Stimulated activated CD4-positive, alpha-beta T cell treated with anti-CD3 and anti-CD28 coated beads, Interleukin-2, amount 100 ng/mL, for 24 hours (primary cell): Measurements from ENCODE around the gene LRIT2.
A peak's percentile ranks its signal among the peaks of the same experiment; 100 is the strongest.

ENCODE experiments used
- DNase-seq, 2 donors: peaks; one replicate each; pipeline ENCODE4 v3.0.0-alpha.2; 2020

The LRIT2 gene

GRCh38 chr10:84241185-84241790 is 15.9 kb upstream of the LRIT2 start, which contains the start of gene LRIT1:
Gene LRIT1 (minus strand): TSS chr10:84241546. CDS start chr10:84241439, 107 bp downstream.
- no peak for DNase-seq

DNA sequence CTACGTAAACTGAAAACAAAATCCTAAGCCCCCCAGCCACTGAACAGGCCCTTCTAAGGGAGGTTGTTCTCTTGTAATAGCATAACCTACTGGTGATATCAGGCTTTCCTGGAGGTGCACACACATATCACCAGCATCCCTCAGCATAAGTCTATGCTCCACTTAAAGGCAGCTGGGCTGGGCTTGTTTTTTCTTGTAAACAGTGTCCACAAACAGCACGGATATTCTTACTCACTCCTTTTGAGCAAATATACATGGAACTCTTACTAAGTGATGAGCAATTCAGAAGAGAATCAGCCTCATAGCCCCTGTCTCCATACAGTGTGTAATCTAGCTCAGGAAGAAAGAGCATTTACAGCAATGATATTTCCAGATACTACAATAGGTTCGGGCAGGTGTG is 13.6 kb upstream of the LRIT2 start:
- DNase-seq: no peak

DNA sequence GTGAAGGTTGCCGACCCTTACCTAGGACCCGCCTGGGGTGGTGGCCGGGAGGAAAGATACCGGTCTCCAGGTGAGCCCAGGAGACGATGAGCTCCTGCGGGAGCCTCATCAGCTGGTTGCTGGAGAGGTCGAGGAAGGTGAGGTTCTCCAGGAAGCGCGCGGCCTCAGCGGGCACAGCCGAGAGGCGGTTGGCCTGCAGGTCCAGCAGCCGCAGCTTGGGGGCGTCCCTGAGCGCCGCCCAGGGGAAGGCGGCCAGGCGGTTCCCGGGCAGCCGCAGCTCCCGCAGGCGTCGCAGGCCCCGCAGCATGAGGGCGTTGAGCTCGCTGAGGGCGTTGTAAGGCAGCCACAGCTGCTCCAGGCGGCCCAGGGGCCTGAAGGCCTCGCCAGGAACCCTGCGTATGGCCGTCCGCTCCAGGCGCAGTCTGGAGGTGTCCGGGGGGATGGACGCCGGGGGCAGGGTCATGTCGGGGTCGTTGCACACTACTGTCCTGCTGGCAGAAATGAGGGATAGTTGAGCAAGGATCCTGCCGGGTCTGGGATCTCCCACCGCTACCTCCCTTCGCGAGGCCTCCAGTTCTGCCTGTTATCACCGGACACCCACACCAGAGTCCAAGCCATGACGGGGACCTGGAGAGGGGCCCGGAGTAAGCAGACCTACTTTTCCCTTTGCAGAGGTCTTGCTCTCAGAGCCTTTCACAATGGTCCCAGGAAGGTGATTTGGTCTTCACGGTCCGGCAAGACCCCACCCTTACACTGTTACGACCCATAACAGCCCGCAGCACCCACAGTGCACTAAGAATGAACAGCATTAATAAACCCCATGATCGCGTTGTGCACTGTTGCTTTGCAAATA is 12.1 kb upstream of the LRIT2 start:
- DNase-seq: peak in 1 of 2 donors; percentile 26

GRCh38 chr10:84236807-84237198 is 11.5 kb upstream of the LRIT2 start:
- DNase-seq: no peak

GRCh38 chr10:84235096-84235495 is 9.8 kb upstream of the LRIT2 start:
- DNase-seq: no peak

DNA sequence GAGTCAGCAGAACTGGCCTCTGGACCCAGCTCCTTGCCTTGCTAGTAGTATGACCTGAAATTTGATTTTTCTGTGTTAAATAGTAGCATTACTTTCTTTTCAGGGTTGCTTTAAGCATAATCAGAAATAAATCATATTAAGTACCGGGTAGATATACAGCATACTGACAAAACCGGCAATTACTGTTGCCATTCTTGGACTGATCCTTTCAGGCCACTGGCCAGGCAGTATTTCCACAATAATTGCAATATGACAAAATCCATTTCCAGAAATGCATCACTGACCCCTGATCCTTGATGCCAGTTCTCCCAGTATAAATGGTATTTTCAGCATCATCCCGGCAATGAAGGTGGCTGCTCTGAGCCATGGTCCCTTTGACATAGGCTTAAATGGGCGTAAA is 9.1 kb upstream of the LRIT2 start:
- DNase-seq: no peak

GRCh38 chr10:84233940-84234339 is 8.6 kb upstream of the LRIT2 start:
- no peak for DNase-seq

DNA sequence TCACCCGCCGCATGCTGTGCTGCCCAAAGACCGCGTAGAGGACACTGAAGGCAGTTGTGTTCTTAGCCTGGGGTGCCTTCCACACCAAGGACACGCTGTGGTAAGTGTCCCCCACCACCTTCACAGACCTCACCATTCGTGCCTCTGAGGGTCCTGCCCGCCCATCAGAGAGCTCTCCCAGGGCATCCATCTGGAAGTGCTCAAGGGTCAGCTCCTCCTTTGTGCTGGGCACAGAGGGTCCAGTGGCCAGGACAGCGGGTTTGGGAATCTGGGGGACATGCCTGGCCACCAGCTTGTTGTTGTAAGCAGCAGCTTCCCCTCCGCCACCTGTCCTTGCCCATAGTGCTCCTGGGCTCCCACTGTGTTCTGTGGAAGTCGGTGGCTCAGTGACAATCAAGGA is 7.0 kb upstream of the LRIT2 start:
- no peak for DNase-seq

DNA sequence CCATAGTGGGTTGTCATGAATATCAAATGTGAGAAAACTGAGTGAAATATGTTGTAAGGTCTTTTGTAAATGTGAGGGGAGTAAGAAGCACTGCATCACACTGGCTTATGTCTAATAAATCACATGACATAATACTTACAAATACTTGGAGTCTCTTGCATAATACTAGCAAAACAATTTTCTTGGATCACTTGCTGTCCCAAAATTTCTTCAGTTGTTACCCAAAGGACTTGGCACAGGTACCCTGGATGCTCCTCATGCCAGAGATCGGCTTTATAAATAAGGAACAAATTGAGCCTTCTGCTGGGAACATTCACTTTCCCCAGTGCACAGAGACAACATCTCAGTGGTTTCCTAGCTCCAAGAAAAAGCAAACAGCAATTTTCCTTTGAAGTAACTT is 5.0 kb upstream of the LRIT2 start:
- DNase-seq: no peak

- no peak for DNase-seq
Observed at GRCh38 chr10:84227810-84228209, 2.5 kb upstream of the LRIT2 start.

DNA sequence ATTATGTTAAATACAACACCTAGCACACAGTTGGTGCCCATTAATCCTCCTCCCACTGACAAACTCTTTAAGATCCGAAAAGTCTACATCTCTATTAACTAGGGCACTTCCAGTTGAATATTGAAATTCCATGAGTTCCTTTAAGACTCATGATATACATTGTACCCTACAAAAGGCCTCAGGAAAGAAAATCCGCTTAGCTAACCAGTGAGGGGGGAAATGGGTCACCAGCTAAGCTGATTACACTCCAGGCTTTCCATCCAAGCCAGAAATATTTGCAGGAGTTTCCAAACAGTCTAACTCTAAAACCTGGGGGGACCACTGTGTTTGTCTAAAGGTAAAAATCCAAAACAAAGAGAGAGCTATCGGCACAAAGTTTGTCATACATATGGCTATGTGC is 1.3 kb upstream of the LRIT2 start:
- no peak for DNase-seq

- DNase-seq: no peak
Observed at GRCh38 chr10:84224411-84225028, 824 bp downstream of the LRIT2 start.

DNA sequence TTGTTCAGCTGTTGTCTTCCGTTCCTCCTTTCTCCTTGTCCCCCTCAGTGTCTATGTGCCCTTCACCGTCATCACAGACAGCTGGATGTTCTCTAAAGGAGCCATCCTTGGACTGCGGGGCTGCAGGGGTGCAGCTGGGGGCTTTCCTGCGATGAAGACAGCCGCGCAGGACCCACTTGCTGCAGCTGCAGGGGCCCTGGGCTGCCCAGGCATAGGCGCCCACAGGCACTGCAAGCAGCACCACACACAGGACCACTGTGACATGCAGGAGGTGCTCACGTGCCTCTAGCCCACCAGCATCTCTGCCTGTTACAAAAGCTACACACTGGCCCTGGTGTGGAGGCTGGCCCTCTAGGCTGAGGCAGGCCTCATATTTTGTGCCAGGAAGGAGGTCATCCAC is 3.4 kb downstream of the LRIT2 start:
- DNase-seq: no peak

- no peak for DNase-seq
Observed at GRCh38 chr10:84217746-84218145, 7.6 kb downstream of the LRIT2 start.

GRCh38 chr10:84216834-84217233 is 8.5 kb downstream of the LRIT2 start:
- no peak for DNase-seq

GRCh38 chr10:84214612-84215235 is 10.6 kb downstream of the LRIT2 start:
- peak; percentile 32 to 51 for DNase-seq

- no peak for DNase-seq
Observed at GRCh38 chr10:84214046-84214572, 11.2 kb downstream of the LRIT2 start.

DNA sequence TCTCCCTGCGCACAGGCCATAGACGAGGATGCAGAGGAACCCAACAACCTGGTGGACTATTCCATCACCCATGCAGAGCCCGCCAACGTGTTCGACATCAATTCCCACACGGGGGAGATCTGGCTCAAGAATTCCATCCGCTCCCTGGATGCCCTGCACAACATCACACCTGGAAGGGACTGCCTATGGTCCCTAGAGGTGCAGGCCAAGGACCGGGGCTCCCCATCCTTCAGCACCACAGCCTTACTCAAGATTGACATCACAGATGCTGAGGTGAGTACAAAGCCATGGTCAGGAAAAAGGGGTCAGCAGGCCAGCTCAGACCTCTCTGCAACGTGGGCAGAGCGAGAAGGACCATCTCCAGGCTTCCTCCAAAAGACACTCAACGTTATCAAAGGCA is 12.3 kb downstream of the LRIT2 start:
- DNase-seq: no peak

- DNase-seq: no peak
Observed at GRCh38 chr10:84212014-84212413, 13.3 kb downstream of the LRIT2 start.

DNA sequence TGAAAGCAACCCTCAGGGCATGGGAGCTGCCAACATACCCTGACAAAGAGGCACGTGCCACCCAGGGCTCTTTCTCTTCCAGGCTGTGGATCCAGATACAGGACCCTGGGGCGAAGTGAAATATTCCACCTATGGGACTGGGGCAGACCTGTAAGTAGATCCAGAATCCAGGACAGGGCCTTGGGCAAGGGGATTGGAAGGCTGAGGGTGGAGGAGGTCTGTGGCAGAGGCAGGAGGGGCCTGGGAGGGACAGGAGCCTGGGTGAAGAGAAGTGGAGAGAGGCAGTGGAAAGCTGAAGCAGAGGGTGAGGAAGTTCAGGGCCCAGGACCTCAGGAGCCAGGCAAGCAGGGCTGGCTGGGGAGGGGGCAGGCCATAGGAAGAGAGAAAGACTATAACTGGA is 13.8 kb downstream of the LRIT2 start:
- no peak for DNase-seq

GRCh38 chr10:84208023-84208422 is 17.3 kb downstream of the LRIT2 start:
- DNase-seq: no peak

- no peak for DNase-seq
Observed at GRCh38 chr10:84205853-84206525, 19.4 kb downstream of the LRIT2 start.
